IPS-18c (cell line): Measurements from ENCODE around the gene KRT71.

Experiments used
- H3K4me3 ChIP-seq: 2 replicates; pipeline ENCODE4 v1.7.0; 2013; ENCODE audit warnings: low read depth, mild to moderate bottlenecking, low read length, moderate library complexity; ENCODE audit not compliant: insufficient read depth
- H3K9me3 ChIP-seq: one replicate; pipeline ENCODE4 v1.6.1; 2013; ENCODE audit warnings: mild to moderate bottlenecking, low read length, moderate library complexity; ENCODE audit not compliant: control insufficient read depth, insufficient read depth

The KRT71 gene

DNA sequence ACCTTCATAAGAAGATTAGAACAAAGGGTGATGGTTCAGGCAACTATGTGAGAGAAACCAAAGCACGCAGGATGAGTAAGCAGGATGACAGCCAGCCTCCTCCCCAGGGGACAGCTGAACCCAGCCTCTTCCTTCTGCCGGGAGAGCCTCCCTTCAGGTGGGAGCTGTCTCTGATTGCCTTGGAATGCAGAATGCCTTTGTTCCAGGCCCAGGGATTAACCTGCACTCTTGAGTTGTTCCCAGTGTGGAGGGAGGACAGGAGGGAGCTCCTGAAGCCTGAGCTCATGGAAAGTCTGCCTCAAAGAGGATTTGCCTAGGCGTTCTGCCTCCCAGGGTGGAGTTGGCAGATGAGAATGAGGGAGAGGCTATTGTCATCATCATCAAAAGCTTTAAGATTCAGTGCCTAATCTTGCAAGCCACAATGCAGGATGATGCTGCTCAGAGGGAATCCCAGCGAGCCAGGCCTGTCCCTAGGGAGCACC lies 56.3 kb downstream of the KRT71 start:
- no peak overlapping the region for H3K4me3 ChIP-seq
- no peaks in the 10 kb centered on the region for H3K9me3 ChIP-seq

DNA sequence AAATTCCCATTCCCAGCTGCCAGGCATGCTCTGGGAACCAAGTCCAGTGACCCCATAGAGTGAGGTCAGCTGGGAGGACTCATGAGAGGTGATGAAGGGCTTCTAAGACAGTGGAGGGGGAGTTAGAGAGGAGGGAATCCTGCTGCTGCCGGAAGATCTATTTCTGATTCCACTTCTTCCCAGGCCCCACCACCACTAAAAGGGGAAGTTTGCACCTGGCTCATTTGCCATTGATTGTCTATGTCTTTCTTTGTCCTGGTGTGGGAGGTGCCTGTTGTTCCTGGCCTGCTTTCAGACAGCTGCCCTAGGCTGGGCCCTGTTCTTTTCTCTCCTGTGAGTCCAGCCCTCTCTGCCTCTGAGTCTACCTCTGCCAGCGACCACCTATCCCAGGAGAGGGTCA lies 56.9 kb downstream of the KRT71 start:
- Histone ChIP-seq H3K4me3 (no peak overlapping the region), H3K9me3 (no peaks in the 10 kb centered on the region)

DNA sequence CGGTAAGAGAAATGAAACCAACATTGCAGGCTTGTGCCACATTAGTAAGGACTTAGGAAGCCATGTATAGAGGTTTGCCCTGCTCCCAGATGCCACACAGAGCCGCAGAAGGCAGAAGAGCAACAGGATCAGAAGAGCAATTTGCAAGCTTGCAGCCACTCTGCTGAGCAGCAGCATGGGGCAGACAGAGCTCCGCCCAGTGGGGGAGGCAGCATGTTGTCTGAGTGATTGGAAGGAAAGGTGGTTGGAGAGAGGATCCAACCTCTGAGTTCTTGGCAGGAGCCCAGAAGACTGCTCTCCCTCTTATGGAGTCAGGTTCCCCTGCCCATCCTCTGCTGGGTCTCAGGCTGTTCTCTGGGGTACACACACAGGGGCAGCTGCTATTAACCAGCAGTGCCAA lies 57.6 kb downstream of the KRT71 start:
- Histone ChIP-seq H3K4me3 (no peak overlapping the region), H3K9me3 (no peaks in the 10 kb centered on the region)

DNA sequence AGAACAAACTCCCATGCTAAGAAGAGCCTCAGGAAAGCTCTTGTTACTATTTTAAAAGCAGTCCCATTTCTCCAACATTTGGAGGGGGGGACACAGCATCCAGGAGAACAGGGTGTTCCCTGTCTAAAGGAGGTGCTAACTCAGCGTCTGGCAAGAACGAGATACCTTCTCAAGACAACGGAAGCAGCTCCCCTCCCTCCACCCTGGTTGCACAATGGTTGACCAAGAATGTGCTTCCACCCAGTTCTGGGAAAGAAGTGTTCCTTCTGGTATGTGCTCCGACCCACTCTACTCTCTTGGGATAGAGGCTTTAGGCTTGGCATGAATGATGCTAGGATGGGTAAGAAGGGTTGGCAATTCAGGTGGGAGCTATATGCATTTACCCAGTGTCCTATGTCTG lies 58.4 kb downstream of the KRT71 start:
- no peak overlapping the region for H3K4me3 ChIP-seq
- H3K9me3 ChIP-seq: peaks cover 3% of the 10 kb centered on the region

GRCh38 chr12:52494100-52494499 lies 58.8 kb downstream of the KRT71 start:
- H3K4me3 ChIP-seq: no peak overlapping the region
- peaks cover 3% of the 10 kb centered on the region for H3K9me3 ChIP-seq
